HG03565 (cell line): Measurements from ENCODE around the gene IQCE.

ENCODE experiments used
- ATAC-seq: cut with Tn5 transposase; IDR thresholded peaks from one replicate; pipeline ENCODE4 v1.9.1; 2021; ENCODE audit warnings: mild to moderate bottlenecking, moderate library complexity; ENCODE audit not compliant: unreplicated experiment

The IQCE gene

DNA sequence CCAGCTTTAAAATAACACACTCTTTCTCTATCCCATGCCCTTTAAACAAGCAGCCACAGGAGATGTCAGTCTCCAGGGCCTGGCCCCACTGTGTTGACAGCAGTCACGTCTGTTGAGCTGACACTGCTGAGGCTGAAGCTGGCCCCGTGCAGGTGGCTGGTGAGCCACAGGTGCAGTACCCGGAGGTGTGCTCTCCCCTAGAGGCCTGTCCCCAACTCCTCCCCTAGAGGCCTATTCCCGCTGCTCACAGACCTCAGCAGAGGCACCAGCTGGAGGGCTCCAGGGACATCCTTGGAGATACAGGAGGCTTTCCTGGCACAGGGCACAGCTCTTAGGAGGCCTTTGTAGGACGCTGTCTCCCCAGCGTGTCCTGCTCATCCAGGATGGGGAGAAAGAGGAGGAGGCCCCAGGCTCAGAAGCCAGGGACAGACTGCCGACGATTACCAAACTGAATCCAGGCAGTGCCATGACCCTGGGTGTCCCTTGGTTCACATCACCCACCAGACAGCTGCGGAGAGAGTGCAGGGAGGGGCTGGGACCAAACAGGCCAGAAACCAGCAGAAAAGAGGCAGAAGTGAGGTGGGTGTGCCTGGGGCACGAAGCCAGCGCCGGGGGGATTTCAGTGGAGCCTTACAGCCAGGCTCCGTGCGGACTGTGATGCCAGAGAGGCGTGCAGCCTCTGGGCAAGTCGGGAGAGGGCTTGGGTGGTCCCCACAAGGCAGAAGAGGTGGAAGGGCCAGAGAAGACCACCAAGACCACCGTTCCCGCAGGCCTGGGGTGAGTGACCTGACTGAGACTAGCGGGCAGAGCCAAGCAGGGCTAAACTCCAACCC, 54.5 kb downstream of the IQCE start:
- ATAC-seq: no peak

DNA sequence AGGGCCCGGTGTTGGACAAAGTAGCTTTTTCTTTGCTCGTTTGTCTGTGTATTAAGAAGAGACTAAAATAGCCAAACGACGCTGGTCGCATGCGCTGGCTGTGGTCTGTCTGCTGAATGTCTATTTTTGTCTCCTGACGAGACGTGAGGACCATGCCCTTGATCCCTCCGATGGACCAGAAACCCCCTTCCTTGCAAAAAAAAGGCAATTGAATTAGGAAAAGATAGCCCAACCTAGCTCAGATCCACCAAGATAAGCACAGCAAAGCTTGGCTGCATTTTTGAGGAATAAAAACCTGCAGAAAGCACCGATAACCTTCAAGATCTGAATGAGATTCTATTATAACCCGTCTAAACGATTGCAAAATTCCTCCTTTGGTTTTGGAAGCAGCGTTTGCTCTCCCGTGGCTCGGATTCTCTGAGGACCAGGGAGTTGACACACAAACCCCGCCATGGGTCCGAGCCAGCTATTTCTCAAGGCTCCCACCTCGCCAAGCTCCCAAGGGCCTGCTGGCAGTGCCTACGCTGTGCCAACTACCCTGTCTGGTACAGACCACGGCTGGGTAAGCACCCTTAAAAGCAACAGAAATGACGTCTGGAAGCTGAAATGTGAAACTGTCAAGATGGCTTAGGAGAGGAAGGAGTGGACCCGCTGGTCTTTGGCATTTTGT, 55.3 kb downstream of the IQCE start:
- no peak for ATAC-seq

DNA sequence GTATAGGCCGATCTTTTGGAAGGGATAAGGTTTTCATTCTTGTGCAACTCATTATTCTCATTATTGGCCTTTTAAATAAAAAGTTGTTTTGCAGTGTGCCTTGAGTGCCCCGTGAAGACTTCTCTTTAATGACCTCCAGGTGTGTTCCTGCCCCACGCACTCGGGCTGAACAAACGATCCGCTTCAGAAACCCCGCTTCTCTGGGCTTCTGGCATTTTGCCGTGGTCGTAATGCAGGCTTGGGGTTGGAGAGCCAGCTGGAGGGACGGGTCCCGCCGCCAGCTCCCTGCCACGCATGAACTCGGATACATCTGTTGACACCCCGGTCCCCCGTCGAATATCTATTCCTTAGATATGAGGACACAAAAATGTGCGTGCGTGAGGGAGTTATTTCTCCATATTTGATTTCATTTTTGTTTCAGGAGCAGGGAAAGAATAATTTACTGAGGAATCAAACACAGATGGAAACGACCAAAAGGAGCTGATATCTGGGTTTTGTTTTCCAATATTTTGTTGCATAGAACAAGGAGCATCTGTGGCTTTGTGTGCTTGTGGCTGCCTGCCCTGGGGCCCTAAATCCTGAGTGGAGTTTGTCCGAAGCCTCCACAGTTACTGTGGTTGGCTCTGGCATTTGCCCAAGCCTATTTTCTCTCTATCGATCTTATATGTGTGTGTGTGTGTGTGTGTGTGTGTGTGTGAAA, 56.0 kb downstream of the IQCE start:
- no peak for ATAC-seq

DNA sequence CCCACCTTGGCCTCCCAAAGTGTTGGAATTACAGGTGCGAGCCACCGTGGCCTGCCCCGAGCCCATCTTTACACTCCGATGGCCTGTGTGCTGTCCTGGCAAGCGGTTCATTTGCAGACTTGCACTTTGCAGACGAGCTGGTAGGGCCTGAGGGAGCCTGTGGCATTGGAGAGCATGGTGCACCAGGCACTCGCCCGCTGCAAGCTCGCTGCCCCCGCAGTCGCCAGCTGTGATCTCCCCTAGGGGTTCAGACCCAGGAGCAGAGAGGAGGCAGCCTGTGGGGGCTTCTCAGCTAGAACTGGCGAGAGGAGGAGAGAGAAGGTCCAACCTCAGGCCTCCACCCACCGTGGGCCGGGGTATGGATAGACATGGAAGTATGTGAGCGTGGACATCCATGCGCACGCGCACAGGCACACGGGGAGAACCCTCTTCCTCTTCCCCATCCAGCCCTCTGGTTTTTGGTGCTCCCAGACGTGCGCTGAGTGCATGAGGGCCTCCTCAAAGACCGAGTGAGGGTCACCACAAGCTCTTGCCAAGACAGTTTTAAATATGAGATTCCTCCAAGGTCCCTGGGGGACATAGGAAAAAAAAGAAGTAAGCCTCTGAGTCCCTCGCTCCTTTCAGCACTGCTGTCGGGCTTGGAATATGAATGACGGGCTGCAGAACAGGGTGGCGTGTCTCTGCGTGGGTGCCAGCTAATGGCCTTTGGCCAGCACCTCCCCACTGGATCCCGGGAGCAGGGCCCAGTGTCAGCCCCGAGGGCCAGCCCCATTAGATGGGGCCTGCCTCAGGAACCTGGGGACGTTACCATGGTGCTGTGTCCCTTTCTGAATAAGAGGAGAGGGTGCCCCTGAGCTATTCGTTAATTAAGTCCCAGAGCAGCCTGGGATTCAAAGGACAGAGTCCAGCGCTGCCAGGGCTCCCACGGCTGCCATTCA, 57.9 kb downstream of the IQCE start:
- ATAC-seq: no peak

DNA sequence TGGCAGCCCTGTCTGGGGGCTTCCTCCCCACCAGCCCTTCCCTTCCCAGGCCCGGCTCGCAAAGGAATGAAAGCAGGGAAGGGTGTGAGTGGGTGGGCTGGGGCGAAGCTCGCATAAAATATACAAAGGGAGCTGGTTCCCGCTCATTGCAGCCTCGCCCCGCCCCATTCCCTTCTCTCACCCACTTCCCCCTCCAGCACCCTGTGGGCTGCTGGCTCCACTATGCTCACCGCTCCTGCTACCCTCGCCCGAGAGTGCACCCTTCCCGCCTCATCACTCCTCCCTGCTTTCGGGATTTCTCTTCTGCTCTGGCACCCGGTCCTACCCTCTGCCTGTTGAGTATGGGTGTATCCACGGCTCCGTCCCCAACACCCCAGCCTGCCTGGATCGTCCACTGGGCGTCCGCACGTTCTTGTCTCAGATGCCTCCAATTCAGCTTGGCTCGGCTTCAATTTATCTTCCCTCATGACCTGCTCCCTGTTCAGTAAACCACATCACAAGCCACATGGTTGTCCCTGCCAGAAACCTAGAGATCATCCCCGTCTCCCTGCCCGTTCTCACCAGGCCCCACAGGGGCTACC, 58.6 kb downstream of the IQCE start:
- no peak for ATAC-seq

DNA sequence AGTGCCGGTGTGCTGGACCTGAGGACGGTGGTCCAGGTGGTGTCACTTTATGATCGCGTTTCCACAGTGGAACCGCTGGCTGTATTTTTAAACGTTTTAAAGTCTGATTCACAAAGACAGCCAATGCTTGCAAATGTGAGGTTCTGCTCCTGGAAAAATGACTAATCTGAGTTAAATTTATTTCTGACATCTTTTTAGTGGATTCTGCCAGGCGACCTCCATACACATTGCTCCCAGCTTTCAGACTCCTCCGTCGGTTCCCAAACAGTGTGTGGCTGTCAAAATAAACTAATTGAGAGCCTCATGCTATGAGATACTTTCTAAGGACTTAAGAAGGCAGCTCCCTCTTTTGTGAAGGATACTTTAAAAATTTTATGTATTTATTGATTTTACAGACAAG, 60.3 kb downstream of the IQCE start:
- no peak for ATAC-seq

DNA sequence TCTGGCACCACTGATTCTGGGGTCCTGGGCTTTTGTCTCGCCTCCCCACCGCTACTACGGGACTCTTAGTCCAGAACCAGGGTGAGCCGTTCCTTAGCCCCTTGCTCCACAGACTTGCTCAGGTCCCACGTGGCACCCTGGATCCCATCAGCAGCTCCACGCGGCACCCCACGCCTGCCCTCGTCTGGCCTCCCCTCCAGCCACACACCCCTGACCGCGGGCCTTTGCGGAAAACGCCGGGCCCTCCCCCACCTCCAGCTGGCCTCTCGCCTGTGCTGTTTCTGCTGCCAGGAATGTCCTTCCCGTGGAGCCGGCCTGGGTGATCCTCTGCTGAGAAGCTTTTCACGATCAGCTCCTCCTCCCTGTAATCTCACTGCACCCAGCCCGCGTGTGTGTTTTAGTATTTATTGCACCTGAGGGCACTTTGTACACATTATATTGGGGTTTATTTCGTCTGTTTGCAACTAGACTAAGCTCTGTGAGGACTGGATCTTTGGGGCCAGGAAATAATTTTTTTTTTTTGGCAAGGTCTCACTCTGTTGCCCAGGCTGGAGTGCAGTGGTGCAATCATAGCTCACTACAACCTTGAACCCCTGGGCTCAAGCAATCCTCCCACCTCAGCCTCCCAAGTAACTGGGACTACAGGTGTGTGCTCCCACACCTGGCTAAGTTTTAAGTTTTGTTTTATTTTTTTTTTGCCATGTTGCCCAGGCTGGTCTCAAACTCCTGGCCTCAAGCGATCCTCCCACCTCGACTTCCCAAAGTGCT, 62.5 kb downstream of the IQCE start:
- no peak for ATAC-seq

DNA sequence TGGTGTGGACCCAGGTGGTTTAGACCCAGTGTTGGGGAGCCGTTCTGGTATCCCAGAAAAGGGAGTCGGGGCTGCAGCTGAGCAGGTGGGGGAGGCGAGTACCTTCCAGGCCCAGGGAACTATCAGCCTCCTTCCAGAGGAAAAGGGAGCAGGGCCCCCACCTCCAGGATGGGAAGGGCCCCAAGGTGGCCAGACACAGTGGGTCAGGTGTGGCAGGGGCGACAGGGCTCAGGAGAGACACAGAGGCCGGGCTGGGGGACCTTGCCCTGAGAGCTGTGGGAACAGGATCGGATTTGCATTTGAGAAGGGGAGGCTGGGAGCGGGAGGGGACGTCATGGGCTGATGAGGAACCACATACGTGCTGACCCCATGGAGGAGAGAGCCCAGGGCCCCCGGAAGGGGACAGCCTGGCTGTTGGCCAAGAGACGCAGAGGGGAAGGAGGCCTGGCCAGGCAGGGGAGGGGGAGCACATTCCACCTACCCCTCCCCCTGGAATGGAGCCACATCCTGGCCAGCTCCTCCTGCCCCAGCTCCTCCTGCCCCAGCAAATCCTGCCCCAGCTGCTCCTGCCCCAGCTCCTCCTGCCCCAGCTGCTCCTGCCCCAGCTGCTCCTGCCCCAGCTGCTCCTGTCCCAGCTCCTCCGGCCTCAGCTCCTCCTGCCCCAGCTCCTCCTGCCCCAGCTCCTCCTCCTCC, 63.3 kb downstream of the IQCE start:
- no peak for ATAC-seq

DNA sequence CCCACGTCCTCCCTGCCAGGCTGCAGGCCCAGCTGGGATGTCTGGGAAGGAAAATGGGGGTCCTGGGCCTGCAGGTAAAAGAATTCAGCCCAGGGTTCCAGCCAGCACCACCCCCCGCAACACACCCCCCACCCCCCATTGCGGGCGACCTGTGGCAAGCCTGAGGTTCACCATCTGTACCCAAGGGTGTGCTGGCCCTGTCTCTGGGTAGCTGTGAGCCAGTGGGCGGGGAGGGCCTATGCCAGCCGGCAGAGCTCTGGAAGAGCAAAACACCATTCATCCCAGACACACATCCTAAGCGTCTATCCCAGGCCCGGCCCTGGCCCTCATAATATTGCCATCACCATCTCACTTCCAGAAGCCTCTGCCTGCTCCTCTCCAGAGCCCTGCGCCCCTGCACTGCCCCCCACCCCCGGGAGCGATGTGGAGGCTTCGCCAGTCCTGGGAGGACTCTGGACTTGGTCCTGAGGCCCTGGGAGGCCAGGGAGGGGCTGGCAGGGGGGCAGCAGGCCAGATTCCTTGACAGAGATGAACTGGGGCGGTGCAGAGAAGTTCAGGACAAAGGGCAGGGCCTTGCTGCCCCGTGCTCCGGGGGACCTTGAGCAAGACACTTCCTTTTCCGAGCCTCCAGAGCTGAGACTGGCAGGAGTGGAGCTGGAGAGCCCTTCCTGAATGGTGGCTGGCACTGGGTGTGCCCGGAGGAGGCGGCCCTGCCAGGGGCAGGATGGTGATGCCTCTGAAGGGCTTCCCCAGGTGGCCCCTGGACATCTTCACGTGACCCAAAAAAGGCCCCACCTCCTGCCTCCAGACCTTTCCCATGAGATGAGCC, 64.3 kb downstream of the IQCE start:
- no peak for ATAC-seq

DNA sequence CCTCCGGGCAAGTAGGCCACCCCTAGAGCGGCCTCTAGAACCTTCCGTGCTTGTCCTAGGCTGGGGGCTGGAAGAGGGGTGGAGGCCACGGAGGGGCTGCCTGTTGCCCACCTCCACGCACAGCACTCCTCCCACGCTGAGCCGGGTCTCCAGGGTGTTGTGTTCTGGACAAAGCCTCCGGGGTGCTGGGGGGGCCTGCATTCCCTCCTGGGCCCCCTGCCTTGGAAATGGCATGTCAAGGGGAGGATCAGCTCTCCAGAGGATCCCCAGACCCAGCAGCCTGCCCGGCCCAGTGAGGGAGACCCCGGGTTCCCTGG, 64.9 kb downstream of the IQCE start:
- ATAC-seq: no peak

DNA sequence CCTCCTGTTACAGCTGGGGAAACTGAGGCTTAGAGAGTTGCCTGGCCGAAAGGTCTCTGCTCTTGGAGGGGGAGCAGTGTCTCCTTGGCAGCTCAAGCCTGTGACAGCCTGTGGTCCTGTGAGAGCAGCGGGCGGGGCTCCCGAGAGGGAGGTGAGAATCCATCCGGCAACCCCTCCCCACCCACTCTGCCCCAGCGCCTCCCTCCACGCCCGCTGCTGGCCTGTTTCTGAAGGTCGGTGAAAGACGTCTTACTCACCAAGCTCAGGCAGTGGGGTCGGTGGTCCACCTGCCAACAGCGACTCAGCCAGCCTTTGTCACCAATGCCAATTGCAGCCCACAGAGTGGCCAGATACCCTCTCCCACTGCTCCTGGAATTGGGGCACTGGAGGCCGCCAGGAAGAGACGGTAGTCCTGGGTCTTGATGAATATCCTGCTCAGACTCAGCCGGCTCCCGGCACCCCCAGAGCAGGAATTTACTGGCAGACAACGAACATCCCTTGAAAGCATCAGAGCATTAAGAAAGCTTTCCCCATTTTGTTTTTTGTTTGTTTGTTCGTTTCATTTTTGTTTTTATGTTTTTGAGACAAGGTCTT, 65.6 kb downstream of the IQCE start:
- ATAC-seq: no peak

DNA sequence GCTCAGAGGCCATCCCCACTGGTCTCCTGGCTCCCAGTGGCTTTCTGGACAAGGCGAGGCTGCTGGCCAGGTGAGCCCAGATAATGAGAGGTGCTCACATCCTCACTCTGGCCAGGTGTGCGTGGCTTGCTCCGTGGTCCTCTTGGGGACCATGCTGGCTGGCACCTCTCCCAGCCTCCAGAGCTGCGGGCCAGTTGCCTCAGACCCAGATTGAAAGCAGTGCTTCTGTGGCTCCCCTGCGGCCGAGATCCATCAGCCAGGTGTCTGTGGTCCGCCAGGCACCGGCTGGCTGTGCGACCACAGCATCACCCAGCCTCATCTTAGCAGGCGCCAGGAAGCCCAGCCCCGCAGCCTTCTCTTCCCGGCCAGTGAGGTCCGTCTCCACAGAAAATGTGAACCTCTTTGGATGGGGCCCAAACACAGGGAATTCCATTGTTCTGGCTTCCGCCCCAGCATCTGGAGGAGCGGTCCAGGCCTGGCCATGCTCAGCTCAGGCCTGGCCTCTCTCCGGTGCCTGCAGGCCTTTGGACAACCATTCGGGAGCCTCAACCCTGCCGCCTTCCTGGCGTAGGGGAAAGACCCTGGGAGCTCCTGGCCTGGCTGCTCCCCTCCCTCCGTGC, 67.8 kb downstream of the IQCE start:
- ATAC-seq: no peak

DNA sequence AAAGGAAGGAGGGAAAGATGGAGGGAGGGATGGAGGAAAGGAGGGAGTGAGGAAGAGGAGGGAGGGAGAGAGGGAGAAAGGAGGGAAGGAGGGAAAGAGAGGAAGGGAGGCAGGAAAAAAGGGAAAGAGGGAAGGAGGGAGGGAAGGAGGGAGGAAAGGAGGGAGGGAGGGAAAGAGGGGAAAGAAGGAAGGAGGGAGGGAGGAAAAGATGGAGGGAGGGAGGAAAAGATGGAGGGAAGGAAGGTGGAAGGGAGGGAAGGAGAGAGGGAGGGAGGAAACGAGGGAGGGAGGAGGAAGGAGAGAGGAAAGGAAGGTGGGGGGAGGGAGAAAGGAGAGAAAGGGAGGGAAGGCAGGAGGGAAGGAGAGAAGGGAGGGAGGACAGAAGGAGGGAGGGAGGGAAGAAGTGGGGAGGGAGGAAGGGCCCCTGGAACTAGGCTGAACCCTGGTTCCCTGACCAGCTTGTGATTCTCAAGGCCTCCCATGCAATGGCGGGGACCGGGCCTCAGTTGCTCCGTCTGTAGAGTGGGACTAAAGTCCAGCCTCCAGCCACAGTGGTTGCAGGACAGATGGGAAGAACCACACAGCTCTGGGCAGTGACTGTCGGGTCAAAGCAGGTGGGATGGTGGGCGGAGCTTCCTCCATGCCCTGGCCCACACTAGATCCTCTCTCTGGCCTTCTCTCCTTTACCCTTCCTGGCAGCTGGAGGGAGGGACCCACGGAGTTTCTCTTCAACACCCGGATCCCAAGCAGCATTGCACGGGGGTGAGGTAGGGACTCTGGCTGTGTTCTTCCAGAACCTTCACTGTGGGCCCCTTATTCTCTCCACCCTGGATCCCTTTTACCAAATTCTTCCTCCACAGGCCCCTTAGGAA, 68.7 kb downstream of the IQCE start:
- ATAC-seq: no peak

DNA sequence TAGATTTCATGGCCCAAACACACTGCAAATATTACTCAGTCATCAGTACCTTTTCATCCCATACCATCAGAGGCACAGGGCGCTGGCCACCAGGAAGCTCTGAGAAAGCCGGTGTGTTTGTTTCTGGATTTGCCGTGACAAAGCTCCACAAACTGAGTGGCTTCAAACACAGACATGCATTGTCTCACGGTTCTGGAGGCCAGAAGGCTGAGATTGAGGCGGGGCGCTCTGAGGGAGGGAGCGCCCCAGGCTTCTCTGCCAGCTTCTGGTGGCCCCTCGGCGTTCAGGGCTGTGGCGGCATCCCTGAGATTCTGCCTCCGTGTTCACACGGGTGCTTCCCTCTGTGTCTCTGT, 69.3 kb downstream of the IQCE start:
- no peak for ATAC-seq

DNA sequence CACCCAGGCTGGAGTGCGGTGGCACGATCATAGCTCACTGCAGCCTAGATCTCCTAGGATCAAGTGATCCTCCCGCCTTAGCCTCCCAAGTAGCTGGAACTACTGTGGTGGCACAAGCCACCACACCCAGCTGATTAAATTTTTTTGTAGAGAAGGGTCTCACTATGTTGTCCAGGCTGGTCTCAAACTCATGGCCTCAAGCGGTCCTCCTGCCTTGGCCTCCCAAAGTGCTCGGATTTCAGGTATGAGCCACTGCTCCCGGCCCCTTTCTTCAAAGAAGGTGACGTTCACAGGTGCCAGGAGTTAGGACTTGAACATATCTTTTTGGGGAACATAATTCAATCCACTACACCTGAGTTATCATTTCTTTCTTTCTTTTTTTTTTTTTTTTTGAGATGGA, 70.1 kb downstream of the IQCE start:
- no peak for ATAC-seq

DNA sequence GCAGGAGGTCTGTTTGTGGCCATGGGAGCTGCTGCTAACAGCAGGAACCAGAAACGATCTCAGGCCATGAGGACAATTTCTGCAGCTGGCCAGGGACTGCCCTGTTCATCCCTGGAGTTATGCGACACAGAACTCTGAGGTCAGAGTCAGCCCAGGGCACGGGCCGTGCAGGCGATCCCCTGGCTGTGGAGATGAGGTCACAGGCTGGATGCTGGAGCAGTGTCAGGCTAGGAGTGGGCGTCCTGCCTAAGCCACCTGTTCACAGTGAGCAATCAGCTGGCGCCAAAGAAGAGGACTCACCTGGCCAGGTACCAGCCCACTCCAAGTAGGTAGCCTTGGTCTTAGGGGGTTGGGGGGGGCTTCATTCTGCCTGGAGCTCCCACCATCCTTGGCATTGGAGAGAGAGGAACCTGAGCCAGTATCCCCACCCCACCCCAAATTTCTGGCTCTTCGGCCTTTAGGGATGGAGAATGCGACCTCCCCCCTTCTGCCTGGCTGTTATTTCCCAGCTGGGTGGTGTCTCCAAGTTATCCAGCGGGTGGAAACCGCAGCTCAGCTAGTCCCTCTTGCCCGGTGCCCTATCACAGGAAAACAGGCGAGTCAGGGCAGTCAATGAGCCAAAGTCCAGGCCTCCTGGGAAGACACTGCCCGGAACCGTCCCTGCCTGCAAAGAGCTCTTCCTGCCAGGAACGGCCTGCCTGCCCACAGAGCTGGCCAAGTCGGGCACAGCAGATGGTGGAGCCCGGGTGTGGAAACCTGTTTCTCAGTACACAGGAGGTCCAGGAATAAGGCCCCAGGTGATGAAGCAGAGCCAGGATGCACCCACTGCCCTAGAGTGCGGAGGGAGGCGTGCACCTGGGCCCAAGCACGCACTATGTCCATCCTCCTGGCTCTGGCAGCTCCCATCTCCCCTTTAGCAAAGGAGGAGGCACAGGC, 71.2 kb downstream of the IQCE start:
- ATAC-seq: no peak
